Skeletal muscle tissue (tissue), 4 donors: ENCODE data around the gene ZNHIT6. TPM values are rescaled to one million over a fixed set of nuclear protein-coding genes. Genes with fewer than 3 reads are reported as not detected.
"Not testable (repeated sequence)": the region's sequence is repeated elsewhere in the genome, so short reads cannot be mapped to it uniquely, and the experiment has no call there.

Source experiments
- H3K27ac ChIP-seq: one replicate; pipeline ENCODE4 v1.7.0; 2013; ENCODE audit warnings: mild to moderate bottlenecking, low read depth, low read length, inconsistent platforms
- H3K27me3 ChIP-seq, 3 donors: one replicate each; pipeline ENCODE4 v1.7.0; 2013; ENCODE audit warnings: low read length in 3 of 3; ENCODE audit not compliant: control insufficient read depth in 3 of 3, insufficient read depth in 3 of 3
- H3K36me3 ChIP-seq, 3 donors: one replicate each; pipeline ENCODE4 v1.7.0; 2013; ENCODE audit warnings: low read length in 3 of 3; ENCODE audit not compliant: control insufficient read depth in 3 of 3, insufficient read depth in 3 of 3
- H3K4me1 ChIP-seq, 3 donors: one replicate each; pipeline ENCODE4 v1.7.0; 2013; ENCODE audit warnings: low read length in 3 of 3, mild to moderate bottlenecking in 3 of 3; ENCODE audit not compliant: control insufficient read depth in 3 of 3, insufficient read depth in 3 of 3
- H3K4me3 ChIP-seq, 3 donors: one replicate each; pipeline ENCODE4 v1.7.0; 2013; ENCODE audit warnings: low read length in 3 of 3
- H3K9ac ChIP-seq, 3 donors: one replicate each; pipeline ENCODE4 v1.7.0; 2013; ENCODE audit warnings: low read length in 3 of 3, mild to moderate bottlenecking in 3 of 3, moderate library complexity in 2 of 3, low read depth in 1 of 3
- H3K9me3 ChIP-seq, 3 donors: one replicate each; pipeline ENCODE4 v1.7.0; 2013; ENCODE audit warnings: low read length in 3 of 3; ENCODE audit not compliant: control insufficient read depth in 3 of 3
- total RNA-seq: library from RNA; depleted of rRNA; stranded (reverse); fragments of >200 nt; gene quantifications from one replicate; pipeline ENCODE4 v1.2.3, GENCODE V29; 2014
- donor health status: Osteomylitis.

Gene ZNHIT6
- total RNA-seq, 1 donor from 2014 or later, result 9.4 TPM

DNA sequence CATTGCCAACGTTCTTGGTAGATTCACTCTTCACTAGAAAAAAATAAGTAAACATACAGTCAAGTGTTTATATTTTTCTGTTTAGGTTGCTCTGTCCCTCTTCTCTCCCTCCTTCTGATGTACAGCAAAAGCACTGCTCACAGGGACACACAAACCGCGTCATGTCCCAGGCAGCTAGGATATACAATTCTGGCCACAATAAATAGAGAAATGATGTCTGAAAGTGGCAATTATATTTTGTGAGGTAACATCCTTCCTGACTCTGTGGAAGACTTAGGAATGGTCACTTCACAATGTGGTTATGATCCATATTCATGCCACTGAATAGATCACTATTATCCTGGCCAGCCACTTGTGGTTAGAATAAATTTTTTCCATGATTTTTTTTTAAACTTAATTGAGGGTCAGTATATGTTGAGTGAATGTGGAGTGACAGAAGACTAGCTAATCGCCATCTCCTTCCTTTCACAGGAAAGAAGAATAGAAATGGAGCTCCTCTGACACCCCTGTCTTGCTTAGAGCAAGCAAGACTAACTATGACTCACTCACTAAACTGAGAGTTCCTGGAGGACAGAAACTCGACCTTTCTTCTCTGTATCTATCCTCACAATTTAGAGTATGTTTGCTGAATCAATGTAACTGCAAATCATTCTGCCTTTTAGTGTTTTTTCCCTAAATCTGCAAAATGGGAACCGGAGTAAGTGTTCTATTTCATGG lies 54.0 kb downstream of the ZNHIT6 start:
- H3K36me3 ChIP-seq, result peaks cover 0 to 10% (median 8%) of the 10 kb centered on the region in 3 donors
- no peak overlapping the region for H3K27ac ChIP-seq
- no peaks in the 10 kb centered on the region for H3K4me1 ChIP-seq
- no peaks in the 10 kb centered on the region for H3K27me3 ChIP-seq
- no peak overlapping the region for H3K4me3 ChIP-seq
- no peaks in the 10 kb centered on the region for H3K9me3 ChIP-seq
- H3K9ac ChIP-seq, result no peak overlapping the region

DNA sequence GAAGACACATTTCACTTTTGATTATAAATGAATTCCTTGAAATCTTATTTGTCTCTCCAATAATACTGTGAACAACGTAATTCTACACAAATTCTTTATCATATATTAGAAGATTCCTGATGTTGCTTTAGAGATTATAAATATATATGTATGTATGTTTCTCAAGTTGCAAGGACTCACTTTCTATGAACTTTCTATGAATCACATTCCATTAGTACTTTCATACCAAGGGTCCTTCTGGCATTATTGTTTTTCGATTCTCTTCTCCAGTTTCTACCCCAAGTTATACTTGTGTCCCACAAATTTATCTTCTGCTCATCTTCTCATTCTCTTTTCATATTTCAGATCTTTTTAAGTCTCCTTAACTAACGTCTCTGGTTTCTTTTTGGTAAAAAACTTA lies 55.9 kb downstream of the ZNHIT6 start:
- H3K9ac ChIP-seq, result no peak overlapping the region
- no peaks in the 10 kb centered on the region for H3K27me3 ChIP-seq
- H3K27ac ChIP-seq, result no peak overlapping the region
- no peak overlapping the region for H3K4me3 ChIP-seq
- H3K9me3 ChIP-seq, result no peaks in the 10 kb centered on the region
- H3K36me3 ChIP-seq, result peaks cover 0 to 16% (median 10%) of the 10 kb centered on the region in 3 donors
- no peaks in the 10 kb centered on the region for H3K4me1 ChIP-seq

DNA sequence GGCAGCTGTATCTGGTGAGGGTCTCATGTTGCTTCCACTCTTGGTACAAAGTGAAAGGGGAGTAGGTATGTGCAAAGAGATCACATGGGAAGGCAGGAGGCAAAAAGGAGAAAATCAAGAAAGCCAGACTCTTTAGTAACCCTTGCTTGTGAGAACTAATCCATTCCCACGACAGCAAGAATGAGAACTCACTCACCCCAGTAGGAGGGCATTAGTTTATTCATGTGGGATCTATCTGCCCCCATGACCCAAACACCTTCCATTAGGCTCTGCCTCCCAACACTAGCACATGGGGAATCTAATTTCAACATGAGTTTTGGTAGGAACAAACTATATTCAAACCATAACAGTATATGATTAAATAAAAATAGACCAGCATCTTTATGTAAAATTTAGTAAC lies 57.6 kb downstream of the ZNHIT6 start:
- Histone ChIP-seq H3K36me3 (peaks cover 0 to 16% (median 10%) of the 10 kb centered on the region in 3 donors), H3K4me1 (no peaks in the 10 kb centered on the region), H3K9ac (no peak overlapping the region), H3K27me3 (no peaks in the 10 kb centered on the region), H3K9me3 (no peaks in the 10 kb centered on the region), H3K27ac (no peak overlapping the region), H3K4me3 (no peak overlapping the region)

DNA sequence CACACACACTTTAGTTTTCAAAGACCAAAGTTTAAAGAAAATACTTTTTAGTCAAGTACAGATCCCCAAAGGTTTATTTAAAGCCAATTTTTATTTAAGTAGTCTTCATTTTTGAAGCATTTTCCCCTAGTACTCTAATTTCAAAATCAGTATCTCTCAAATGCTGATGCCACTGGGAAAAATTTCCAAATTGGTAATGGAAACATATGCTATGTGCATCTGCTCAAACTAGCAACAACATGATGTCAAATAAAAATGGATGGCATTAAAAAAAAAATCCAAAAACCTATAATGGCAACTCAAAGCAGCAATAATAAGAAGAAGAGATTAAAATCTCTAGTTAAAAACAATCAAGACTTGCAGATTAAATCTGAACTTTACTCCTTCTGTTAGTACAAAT lies 58.6 kb downstream of the ZNHIT6 start:
- no peak overlapping the region for H3K4me3 ChIP-seq
- H3K4me1 ChIP-seq, result no peaks in the 10 kb centered on the region
- H3K9me3 ChIP-seq, result no peaks in the 10 kb centered on the region
- H3K27ac ChIP-seq, result no peak overlapping the region
- no peaks in the 10 kb centered on the region for H3K27me3 ChIP-seq
- H3K9ac ChIP-seq, result no peak overlapping the region
- H3K36me3 ChIP-seq, result peaks cover 0 to 16% (median 10%) of the 10 kb centered on the region in 3 donors

DNA sequence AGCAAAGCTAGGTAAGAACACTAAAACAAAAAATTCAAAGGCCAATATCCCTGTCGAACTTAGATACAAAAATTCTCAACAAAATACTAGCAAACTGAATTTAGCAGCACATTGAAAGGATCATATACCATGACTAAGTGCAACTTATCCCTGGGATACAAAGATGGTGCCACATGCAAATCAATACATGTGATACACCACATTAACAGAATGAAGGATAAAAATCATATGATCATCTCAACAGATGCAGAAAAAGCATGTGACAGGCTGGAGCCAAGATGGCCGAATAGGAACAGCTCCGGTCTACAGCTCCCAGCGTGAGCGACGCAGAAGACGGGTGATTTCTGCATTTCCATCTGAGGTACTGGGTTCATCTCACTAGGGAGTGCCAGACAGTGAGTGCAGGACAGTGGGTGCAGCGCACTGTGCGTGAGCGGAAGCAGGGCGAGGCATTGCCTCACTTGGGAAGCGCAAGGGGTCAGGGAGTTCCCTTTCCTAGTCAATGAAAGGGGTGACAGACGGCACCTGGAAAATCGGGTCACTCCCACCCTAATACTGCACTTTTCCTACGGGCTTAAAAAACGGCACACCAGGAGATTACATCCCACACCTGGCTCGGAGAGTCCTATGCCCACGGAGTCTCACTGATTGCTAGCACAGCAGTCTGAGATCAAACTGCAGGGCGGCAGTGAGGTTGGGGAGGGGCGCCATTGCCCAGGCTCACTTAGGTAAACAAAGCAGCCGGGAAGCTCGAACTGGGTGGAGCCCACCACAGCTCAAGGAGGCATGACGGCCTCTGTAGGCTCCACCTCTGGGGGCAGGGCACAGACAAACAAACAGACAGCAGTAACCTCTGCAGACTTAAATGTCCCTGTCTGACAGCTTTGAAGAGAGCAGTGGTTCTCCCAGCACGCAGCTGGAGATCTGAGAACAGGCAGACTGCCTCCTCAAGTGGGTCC lies 66.4 kb downstream of the ZNHIT6 start:
- not testable (repeated sequence) for H3K27ac ChIP-seq, H3K9me3 ChIP-seq, H3K4me3 ChIP-seq, H3K4me1 ChIP-seq, H3K9ac ChIP-seq, H3K27me3 ChIP-seq
- peaks cover 3 to 11% (median 8%) of the 10 kb centered on the region in 3 donors for H3K36me3 ChIP-seq

DNA sequence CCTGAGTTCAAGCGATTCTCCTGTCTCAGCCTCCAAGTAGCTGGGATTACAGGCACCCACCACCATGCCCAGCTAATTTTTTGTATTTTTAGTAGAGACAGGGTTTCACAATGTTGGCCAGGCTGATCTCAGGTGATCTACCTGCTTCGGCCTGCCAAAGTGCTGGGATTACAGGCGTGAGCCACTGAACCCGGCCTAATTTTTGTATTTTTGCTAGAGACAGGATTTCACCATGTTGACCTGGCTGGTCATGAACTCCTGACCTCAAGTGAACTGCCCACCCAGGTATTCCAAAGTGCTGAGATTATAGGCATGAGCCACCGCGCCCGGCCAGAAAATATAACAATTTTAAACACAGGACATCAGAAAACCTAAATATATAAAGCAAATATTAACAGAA lies 68.3 kb downstream of the ZNHIT6 start:
- not testable (repeated sequence) for H3K27me3 ChIP-seq, H3K9ac ChIP-seq, H3K4me1 ChIP-seq, H3K4me3 ChIP-seq, H3K9me3 ChIP-seq, H3K27ac ChIP-seq
- peaks cover 3 to 11% (median 8%) of the 10 kb centered on the region in 3 donors for H3K36me3 ChIP-seq

DNA sequence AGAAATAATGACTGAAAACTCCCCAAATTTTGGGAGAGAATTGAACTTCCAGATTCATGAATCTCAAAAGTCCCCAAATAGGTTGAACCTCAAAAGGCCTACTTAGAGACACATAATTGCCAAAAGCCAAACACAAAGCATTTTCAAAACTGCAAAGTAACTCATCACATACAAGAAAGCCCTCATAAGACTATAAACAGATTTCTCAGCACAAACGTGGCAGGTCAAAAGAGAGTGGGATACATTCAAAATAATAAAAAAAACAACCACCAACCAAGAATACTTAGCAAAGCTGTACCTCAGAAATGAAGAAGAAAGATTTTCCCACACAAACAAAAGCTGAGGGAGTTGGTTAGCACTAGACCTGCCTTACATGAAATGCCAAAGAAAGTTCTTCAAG lies 69.8 kb downstream of the ZNHIT6 start:
- H3K36me3 ChIP-seq, result peaks cover 3 to 11% (median 8%) of the 10 kb centered on the region in 3 donors
- no peak overlapping the region for H3K27ac ChIP-seq
- no peak overlapping the region for H3K4me3 ChIP-seq
- no peaks in the 10 kb centered on the region for H3K27me3 ChIP-seq
- H3K9ac ChIP-seq, result no peak overlapping the region
- no peaks in the 10 kb centered on the region for H3K4me1 ChIP-seq
- H3K9me3 ChIP-seq, result peaks cover 5 to 10% (median 6%) of the 10 kb centered on the region in 3 donors

DNA sequence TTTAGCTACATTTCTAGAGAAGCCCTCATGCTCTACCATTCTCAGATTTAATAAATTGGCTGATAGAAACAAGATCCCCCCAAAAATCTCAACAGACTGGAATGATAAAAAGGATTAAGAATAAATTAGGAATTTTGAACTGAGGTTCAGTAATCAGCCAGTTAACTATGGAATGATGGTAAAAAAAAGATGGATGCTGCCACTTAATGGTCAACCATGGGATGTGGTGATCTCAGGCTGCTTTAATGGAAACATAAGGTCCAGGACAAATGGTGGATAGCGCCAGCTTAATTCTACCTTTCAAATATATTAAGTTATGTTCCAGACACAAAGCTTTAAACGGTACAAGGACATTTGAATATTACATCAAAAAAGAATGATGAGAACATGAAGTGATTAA lies 77.7 kb downstream of the ZNHIT6 start:
- H3K9ac ChIP-seq, result no peak overlapping the region
- peaks cover 0 to 2% (median 0%) of the 10 kb centered on the region in 3 donors for H3K36me3 ChIP-seq
- peaks cover 18 to 22% (median 19%) of the 10 kb centered on the region in 3 donors for H3K4me1 ChIP-seq
- H3K9me3 ChIP-seq, result no peaks in the 10 kb centered on the region
- no peak overlapping the region for H3K27ac ChIP-seq
- H3K4me3 ChIP-seq, result no peak overlapping the region
- no peaks in the 10 kb centered on the region for H3K27me3 ChIP-seq

DNA sequence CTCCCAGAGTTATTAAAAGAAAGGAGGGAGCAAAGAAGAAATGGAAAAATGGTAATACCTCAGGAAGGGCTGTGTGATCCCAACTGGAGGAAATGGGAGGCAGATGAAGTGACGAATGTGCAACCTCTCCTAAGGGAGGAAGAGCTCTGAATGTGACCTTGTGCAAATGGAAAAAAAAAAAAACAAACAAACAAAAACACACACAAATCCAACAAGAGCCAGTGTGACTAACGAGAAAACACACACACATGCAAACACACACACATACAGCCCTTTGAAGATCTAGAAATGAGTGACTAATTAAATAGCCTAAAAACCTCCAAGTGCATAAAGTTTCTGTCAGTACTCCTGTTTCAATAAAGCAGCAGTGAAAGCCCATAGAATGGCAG lies 78.7 kb downstream of the ZNHIT6 start:
- no peak overlapping the region for H3K9ac ChIP-seq
- peaks cover 0 to 2% (median 0%) of the 10 kb centered on the region in 3 donors for H3K36me3 ChIP-seq
- H3K27me3 ChIP-seq, result no peaks in the 10 kb centered on the region
- H3K27ac ChIP-seq, result peak overlapping the region; percentile 19
- H3K4me1 ChIP-seq, result peaks cover 18 to 22% (median 19%) of the 10 kb centered on the region in 3 donors
- no peaks in the 10 kb centered on the region for H3K9me3 ChIP-seq
- H3K4me3 ChIP-seq, result no peak overlapping the region
